ENCODE measurements around the gene PPP3CB. TPM values are rescaled to one million over a fixed set of nuclear protein-coding genes. Genes with fewer than 3 reads are reported as not detected.

PPP3CB gene
- total RNA-seq, 6 experiments from 2014 or later: 10.9 to 13.6 (median 13.5) TPM

- H3K27me3 ChIP-seq: no peaks in the 10 kb centered on the region
- H3K4me1 ChIP-seq: no peaks in the 10 kb centered on the region
- no peak for ATAC-seq
- intact Hi-C loops (cut with DNase I): loop anchor here (5.0 kb wide), 1 partner anchor 107 kb away; the partner anchor contains the start of gene MYOZ1 (in 2 of the 2)
- no peak overlapping the region for H3K27ac ChIP-seq
- no peaks in the 10 kb centered on the region for H3K36me3 ChIP-seq
- DNase-seq: no peak
- no peak overlapping the region for H3K4me3 ChIP-seq
- H3K9me3 ChIP-seq: no peaks in the 10 kb centered on the region
- TF ChIP-seq CTCF (IDR thresholded peaks at IDR 0.05) (no peak), POLR2A (IDR thresholded peaks at IDR 0.05) (no peak)
- 60% methylated on average over 1 of the region's 1 CpG for WGBS (ENCODE audit: insufficient coverage, low coverage, low lambda C conversion rate, missing lambda C conversion rate)
These were observed 39.0 kb upstream of the PPP3CB start for GRCh38 chr10:73534857-73535256.

DNA sequence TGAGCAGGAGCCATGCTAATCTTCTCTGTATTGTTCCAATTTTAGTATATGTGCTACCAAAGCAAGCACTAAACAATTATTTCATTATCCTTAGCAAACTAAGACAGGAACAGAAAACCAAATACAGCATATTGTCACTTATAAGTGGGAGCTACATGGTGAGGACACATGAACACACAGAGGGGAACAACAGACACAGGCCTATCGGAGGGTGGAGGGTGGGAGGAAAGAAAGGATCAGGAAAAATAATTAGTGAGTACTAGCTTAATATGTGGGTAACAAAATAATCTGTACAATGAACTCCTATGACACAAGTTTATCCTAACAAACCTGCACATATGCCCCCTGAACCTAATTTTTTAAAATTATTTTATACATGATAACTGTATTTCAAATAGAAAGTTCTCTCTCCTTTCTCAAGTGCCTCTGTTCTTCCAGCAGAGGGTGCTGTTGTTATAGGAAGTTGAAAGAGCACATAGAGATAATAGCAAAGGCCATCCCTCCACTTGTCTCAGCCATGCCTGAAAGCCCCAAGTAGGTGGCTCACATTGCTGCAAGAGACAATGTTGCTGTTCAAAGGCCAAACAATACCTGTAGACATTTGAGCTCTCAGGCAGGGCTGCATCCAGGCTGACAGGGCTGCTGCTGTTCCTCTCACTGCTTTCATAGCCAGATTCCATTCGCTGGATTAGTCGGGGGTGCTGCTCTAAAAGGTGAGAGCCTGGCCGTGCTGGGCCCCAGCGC is 33.4 kb upstream of the PPP3CB start:
- Histone ChIP-seq H3K4me3 (no peak overlapping the region), H3K4me1 (no peaks in the 10 kb centered on the region), H3K27ac (no peak overlapping the region), H3K9me3 (no peaks in the 10 kb centered on the region), H3K36me3 (no peaks in the 10 kb centered on the region), H3K27me3 (no peaks in the 10 kb centered on the region)
- WGBS (ENCODE audit: insufficient coverage, low coverage, low lambda C conversion rate, missing lambda C conversion rate): 85% methylated on average over 2 of the region's 5 CpGs
- intact Hi-C loops (cut with DNase I): no loop called here
- peak; percentile 92 to 98 (median 97) for ATAC-seq
- TF ChIP-seq POLR2A (IDR thresholded peaks at IDR 0.05) (no peak), CTCF (IDR thresholded peaks at IDR 0.05) (peak; percentile 80 to 89 (median 87))
- peak in 1 of 3 donors; percentile 51 for DNase-seq

GRCh38 chr10:73522263-73522662 is 26.4 kb upstream of the PPP3CB start:
- Histone ChIP-seq H3K27me3 (no peaks in the 10 kb centered on the region), H3K9me3 (no peaks in the 10 kb centered on the region), H3K27ac (no peak overlapping the region), H3K4me1 (no peaks in the 10 kb centered on the region), H3K4me3 (no peak overlapping the region), H3K36me3 (no peaks in the 10 kb centered on the region)
- WGBS (ENCODE audit: insufficient coverage, low coverage, low lambda C conversion rate, missing lambda C conversion rate): 92% methylated on average over 1 of the region's 1 CpG
- DNase-seq: no peak
- intact Hi-C loops (cut with DNase I): no loop called here
- no peak for ATAC-seq
- no peak for TF ChIP-seq CTCF (IDR thresholded peaks at IDR 0.05)
- no peak for TF ChIP-seq POLR2A (IDR thresholded peaks at IDR 0.05)

DNA sequence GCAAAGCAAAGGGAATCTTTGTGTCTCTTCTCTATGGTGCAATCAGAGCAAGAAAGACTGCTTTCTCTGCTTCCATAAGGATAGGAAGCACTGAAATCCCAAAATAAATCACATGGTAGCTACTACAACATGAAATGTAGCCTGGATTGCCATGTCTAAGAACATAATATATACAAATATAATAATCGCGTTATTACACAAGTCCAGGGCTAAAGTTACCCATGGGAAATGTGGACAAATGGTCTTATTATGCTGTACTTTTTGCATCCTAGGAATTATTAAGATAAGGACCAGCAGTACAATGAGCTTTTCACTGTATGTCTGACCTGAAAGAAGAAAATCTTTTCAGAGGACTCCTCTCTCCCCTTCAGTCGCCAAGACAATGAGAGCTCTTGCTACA is 23.5 kb upstream of the PPP3CB start:
- no peaks in the 10 kb centered on the region for H3K4me1 ChIP-seq
- DNase-seq (no peak), ATAC-seq (no peak)
- no peaks in the 10 kb centered on the region for H3K9me3 ChIP-seq
- intact Hi-C loops (cut with DNase I): no loop called here
- no peaks in the 10 kb centered on the region for H3K36me3 ChIP-seq
- no peak overlapping the region for H3K4me3 ChIP-seq
- WGBS (ENCODE audit: insufficient coverage, low coverage, low lambda C conversion rate, missing lambda C conversion rate): 100% methylated on average over 2 of the region's 3 CpGs
- TF ChIP-seq CTCF (IDR thresholded peaks at IDR 0.05) (no peak), POLR2A (IDR thresholded peaks at IDR 0.05) (no peak)
- no peaks in the 10 kb centered on the region for H3K27me3 ChIP-seq
- H3K27ac ChIP-seq: no peak overlapping the region
